B cell (primary cell): ENCODE measurements around the gene GSTP1. TPM values are rescaled to one million over a fixed set of nuclear protein-coding genes. Genes with fewer than 3 reads are reported as not detected.

Source experiments
- ATAC-seq: fragments of 200-7000 bp; cut with Tn5 transposase; one replicate; pipeline ENCODE4 v1.10.0; 2021; ENCODE audit warnings: low read depth, mild to moderate bottlenecking, moderate number of reproducible peaks, moderate library complexity
- CTCF ChIA-PET: fragments of 350-600 bp; sonication (Branson Sonifier 250); formaldehyde crosslinking; loops from one replicate; lab custom pipeline; 2021; ENCODE audit warnings: antibody characterized with exemption, inconsistent platforms; lab: Charles Lee
- POLR2A ChIA-PET: fragments of 350-600 bp; sonication (Branson Sonifier 250); formaldehyde crosslinking; loops from one replicate; lab custom pipeline; 2021; ENCODE audit warnings: antibody characterized with exemption; lab: Charles Lee
- DNase-seq: peaks from one replicate; pipeline ENCODE4 v3.0.0; 2013
- H2AFZ ChIP-seq: 2 replicates; pipeline ENCODE4 v1.6.1; 2012; ENCODE audit warnings: mild to moderate bottlenecking, low read depth, low read length; ENCODE audit not compliant: insufficient read depth, poor library complexity, severe bottlenecking
- H3K27ac ChIP-seq, 2 donors: 1 replicate in 1 of 2; 2 replicates in 1 of 2; pipeline ENCODE4 v1.5.1; 2012 to 2013; ENCODE audit warnings: low read length in 2 of 2, mild to moderate bottlenecking in 2 of 2, moderate library complexity in 1 of 2
- H3K27me3 ChIP-seq, 4 experiments: fragments of 200-600 bp in 1 of 4; sonication (generic) in 1 of 4; replicated peaks in 1 of 4; 1 replicate in 2 of 4; 2 replicates in 2 of 4; pipeline versions ENCODE4 v1.6.1 to v1.7.0; 2013 to 2016; ENCODE audit warnings: low read length in 3 of 4, mild to moderate bottlenecking in 2 of 4, mixed read lengths in 1 of 4, moderate library complexity in 1 of 4; ENCODE audit not compliant: insufficient read depth in 4 of 4, control insufficient read depth in 3 of 4; ENCODE audit errors: control extremely low read depth in 1 of 4
- H3K36me3 ChIP-seq, 2 experiments: replicated peaks in 1 of 2; 1 replicate in 1 of 2; 2 replicates in 1 of 2; pipeline versions ENCODE4 v1.6.1 to v1.7.1; 2013; ENCODE audit warnings: low read length in 1 of 2; ENCODE audit not compliant: insufficient read depth in 2 of 2, control insufficient read depth in 1 of 2; ENCODE audit errors: control extremely low read depth in 1 of 2, extremely low read depth in 1 of 2
- H3K4me1 ChIP-seq, 2 donors: fragments of 200-600 bp in 1 of 2; sonication (generic) in 1 of 2; 1 replicate in 1 of 2; 2 replicates in 1 of 2; pipeline versions ENCODE4 v1.5.1 to v1.6.1; 2013 to 2017; ENCODE audit warnings: low read length in 2 of 2; ENCODE audit not compliant: control insufficient read depth in 2 of 2, insufficient read depth in 2 of 2
- H3K4me2 ChIP-seq: replicated peaks from 2 replicates; pipeline ENCODE3; 2012; ENCODE audit warnings: mild to moderate bottlenecking, low read depth, low read length; ENCODE audit not compliant: poor library complexity, severe bottlenecking
- H3K4me3 ChIP-seq, 5 experiments: fragments of 200-600 bp in 1 of 5; sonication (generic) in 1 of 5; 1 replicate in 3 of 5; 2 replicates in 2 of 5; pipeline versions ENCODE4 v1.5.1 to v1.7.0; 2011 to 2016; ENCODE audit warnings: low read length in 4 of 5, mild to moderate bottlenecking in 4 of 5, low read depth in 2 of 5, control low read depth in 1 of 5, moderate library complexity in 1 of 5; ENCODE audit not compliant: insufficient read depth in 1 of 5; ENCODE audit errors: control extremely low read depth in 1 of 5, extremely low read depth in 1 of 5
- H3K79me2 ChIP-seq: fragments of 200-600 bp; sonication (generic); one replicate; pipeline ENCODE4 v1.6.0; 2016; ENCODE audit warnings: low read length; ENCODE audit not compliant: control insufficient read depth, insufficient read depth
- H3K9ac ChIP-seq: fragments of 200-600 bp; sonication (generic); 2 replicates; pipeline ENCODE4 v1.6.1; 2017; ENCODE audit warnings: mild to moderate bottlenecking, low read length, moderate library complexity
- H3K9me3 ChIP-seq, 3 donors: one replicate each; pipeline versions ENCODE4 v1.6.1 to v1.7.1; 2013; ENCODE audit warnings: low read length in 2 of 3; ENCODE audit not compliant: control insufficient read depth in 2 of 3, insufficient read depth in 1 of 3; ENCODE audit errors: control extremely low read depth in 1 of 3
- H4K20me1 ChIP-seq: 2 replicates; pipeline ENCODE4 v1.6.0; 2012; ENCODE audit warnings: mild to moderate bottlenecking, low read length; ENCODE audit not compliant: insufficient read depth, control insufficient read depth, poor library complexity, severe bottlenecking
- H3K27ac Mint-ChIP-seq: one replicate; pipeline ENCODE4 v1.8.0; 2021; ENCODE audit warnings: mixed read lengths
- H3K27me3 Mint-ChIP-seq: one replicate; pipeline ENCODE4 v1.8.0; 2021; ENCODE audit warnings: mixed read lengths
- H3K4me1 Mint-ChIP-seq: one replicate; pipeline ENCODE4 v1.8.0; 2021; ENCODE audit warnings: mixed read lengths
- H3K4me3 Mint-ChIP-seq: one replicate; pipeline ENCODE4 v1.8.0; 2021; ENCODE audit warnings: mixed read lengths
- H3K9me3 Mint-ChIP-seq: one replicate; pipeline ENCODE4 v1.8.0; 2022; ENCODE audit warnings: mixed read lengths; ENCODE audit not compliant: insufficient read depth
- EZH2 ChIP-seq: IDR thresholded peaks from 2 replicates; pipeline ENCODE4 v1.6.1; 2012; ENCODE audit warnings: borderline replicate concordance, low read depth, mild to moderate bottlenecking, moderate library complexity, low read length; ENCODE audit not compliant: insufficient read depth, poor library complexity, severe bottlenecking
- WGBS: methylation state at CpG from one replicate; pipeline ENCODE4 v1.1.5; 2013; ENCODE audit warnings: missing lambda C conversion rate; ENCODE audit not compliant: insufficient coverage; 5-methylcytosine and 5-hydroxymethylcytosine counted together
- intact Hi-C: fragments of 100-400 bp; cut with micrococcal nuclease; formaldehyde crosslinking; loops from one replicate; pipeline ENCODE4 v1.10.0; 2022
- polyA plus RNA-seq: library from polyadenylated mRNA; depleted of rRNA; stranded (reverse); fragments of >200 nt; gene quantifications from 2 replicates; pipeline ENCODE4 v1.2.3, GENCODE V29; 2012
- total RNA-seq, 2 donors: library from RNA; stranded (reverse); fragments of 120-200 nt in 1 of 2; gene quantifications; 1 replicate in 1 of 2; 2 replicates in 1 of 2; pipeline versions ENCODE4 v1.2.3 to v1.2.4, GENCODE V29; 2013 to 2022
- TF ChIP-seq, protein P1 (sequence below): fragments of 200-600 bp; IDR thresholded peaks from one replicate; pipeline ENCODE4 v1.8.0; 2022; ENCODE audit warnings: antibody characterized with exemption, mild to moderate bottlenecking

The GSTP1 gene
- total and polyA plus RNA-seq, 2 donors (not counting 1 experiment from before 2014, with no cell fraction given): 200 to 313 TPM

DNA sequence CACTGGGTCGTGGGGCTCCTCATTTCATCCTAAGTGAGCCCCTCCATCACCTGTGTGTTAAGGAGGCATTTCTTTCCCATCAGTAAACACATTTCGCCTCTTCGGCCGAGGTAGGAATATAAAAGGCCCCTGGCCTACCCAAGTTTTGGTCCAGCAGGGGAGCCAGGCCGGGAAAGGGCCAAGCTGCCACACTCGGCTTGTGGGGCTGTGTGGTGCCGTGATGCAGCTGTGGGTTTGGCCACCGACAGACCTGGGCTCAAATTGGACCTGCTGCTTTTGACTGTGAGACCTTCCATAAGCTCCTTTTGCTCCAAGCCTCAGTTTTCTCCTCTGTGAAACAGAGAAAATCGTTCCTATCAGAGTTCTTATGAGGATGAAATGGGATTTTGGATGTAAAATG, 23.9 kb downstream of the GSTP1 start:
- Histone ChIP-seq H3K79me2 (peaks cover 26% of the 10 kb centered on the region), H3K27ac (peak overlapping the region in 1 of 2 donors; percentile 72), H3K4me2 (peak overlapping the region; percentile 90), H3K4me3 (peak overlapping the region; percentile 70 to 90 (median 88)), H3K9ac (peak overlapping the region; percentile 87), H2AFZ (peak overlapping the region; percentile 74), H3K36me3 (peaks cover 0 to 42% of the 10 kb centered on the region in 2 experiments), H3K4me1 (peaks cover 13 to 15% of the 10 kb centered on the region in 2 donors), H3K9me3 (no peaks in the 10 kb centered on the region), H4K20me1 (no peaks in the 10 kb centered on the region), H3K27me3 (peaks cover 0 to 16% (median 5%) of the 10 kb centered on the region in 4 experiments)
- Mint-ChIP-seq H3K27ac (peak overlapping the region; percentile 80), H3K9me3 (no peaks in the 10 kb centered on the region), H3K4me1 (peaks cover 20% of the 10 kb centered on the region), H3K27me3 (peaks cover 18% of the 10 kb centered on the region), H3K4me3 (peak overlapping the region; percentile 95)
- TF ChIP-seq EZH2: no peak
- TF ChIP-seq, protein P1, sequence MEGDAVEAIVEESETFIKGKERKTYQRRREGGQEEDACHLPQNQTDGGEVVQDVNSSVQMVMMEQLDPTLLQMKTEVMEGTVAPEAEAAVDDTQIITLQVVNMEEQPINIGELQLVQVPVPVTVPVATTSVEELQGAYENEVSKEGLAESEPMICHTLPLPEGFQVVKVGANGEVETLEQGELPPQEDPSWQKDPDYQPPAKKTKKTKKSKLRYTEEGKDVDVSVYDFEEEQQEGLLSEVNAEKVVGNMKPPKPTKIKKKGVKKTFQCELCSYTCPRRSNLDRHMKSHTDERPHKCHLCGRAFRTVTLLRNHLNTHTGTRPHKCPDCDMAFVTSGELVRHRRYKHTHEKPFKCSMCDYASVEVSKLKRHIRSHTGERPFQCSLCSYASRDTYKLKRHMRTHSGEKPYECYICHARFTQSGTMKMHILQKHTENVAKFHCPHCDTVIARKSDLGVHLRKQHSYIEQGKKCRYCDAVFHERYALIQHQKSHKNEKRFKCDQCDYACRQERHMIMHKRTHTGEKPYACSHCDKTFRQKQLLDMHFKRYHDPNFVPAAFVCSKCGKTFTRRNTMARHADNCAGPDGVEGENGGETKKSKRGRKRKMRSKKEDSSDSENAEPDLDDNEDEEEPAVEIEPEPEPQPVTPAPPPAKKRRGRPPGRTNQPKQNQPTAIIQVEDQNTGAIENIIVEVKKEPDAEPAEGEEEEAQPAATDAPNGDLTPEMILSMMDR: no peak
- POLR2A ChIA-PET: interaction anchor here (0.6 to 1.8 kb wide), 4 partner anchors 9 to 163 kb away, joined by 4 to 7 read pairs (median 4); partner anchors contain the start of gene GSTP1
- intact Hi-C loops: no loop called here
- 57% methylated on average over 8 of the region's 9 CpGs for WGBS
- DNase-seq (no peak), ATAC-seq (no peak)
- CTCF ChIA-PET: interaction anchor here (0.7 to 3.2 kb wide), 7 partner anchors 12 to 35 kb away, joined by 3 to 15 read pairs (median 3); partner anchors contain the start of gene NUDT8

DNA sequence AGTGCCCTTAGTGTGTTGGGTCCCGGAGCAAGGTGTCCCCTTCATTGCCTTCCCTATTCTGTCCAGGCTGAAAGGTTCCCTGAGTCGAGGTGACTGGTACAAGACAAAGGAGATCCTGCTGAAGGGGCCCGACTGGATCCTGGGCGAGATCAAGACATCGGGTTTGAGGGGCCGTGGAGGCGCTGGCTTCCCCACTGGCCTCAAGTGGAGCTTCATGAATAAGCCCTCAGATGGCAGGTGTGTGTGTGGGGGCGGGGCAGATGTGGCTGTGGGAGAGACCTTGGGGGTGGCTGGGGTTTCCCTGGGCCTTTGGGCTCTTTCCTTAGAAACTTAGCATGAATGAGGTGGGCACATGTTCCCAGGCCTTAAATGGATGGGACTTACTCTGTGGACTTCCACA, 24.9 kb downstream of the GSTP1 start:
- H3K27ac Mint-ChIP-seq: no peak overlapping the region
- H3K4me1 Mint-ChIP-seq: peaks cover 27% of the 10 kb centered on the region
- no peaks in the 10 kb centered on the region for H4K20me1 ChIP-seq
- DNase-seq: no peak
- peak overlapping the region; percentile 95 for H3K4me3 Mint-ChIP-seq
- H3K9ac ChIP-seq: no peak overlapping the region
- ATAC-seq: no peak
- H3K4me1 ChIP-seq: peaks cover 19 to 23% of the 10 kb centered on the region in 2 donors
- peaks cover 0 to 45% of the 10 kb centered on the region in 2 experiments for H3K36me3 ChIP-seq
- no peak overlapping the region for H2AFZ ChIP-seq
- no peak overlapping the region for H3K4me2 ChIP-seq
- CTCF ChIA-PET: interaction anchor here (0.9 to 3.2 kb wide), 7 partner anchors 11 to 51 kb away, joined by 3 to 15 read pairs (median 3); partner anchors contain the start of gene NUDT8
- TF ChIP-seq, protein P1: no peak
- TF ChIP-seq EZH2: no peak
- peaks cover 11% of the 10 kb centered on the region for H3K27me3 Mint-ChIP-seq
- POLR2A ChIA-PET: interaction anchor here (1.8 kb wide), 1 partner anchor 20 kb away, joined by 4 read pairs; no protein-coding TSS in a partner anchor
- no peak overlapping the region for H3K27ac ChIP-seq
- no peak overlapping the region for H3K4me3 ChIP-seq
- peaks cover 26% of the 10 kb centered on the region for H3K79me2 ChIP-seq
- H3K9me3 Mint-ChIP-seq: no peaks in the 10 kb centered on the region
- WGBS: 100% methylated on average over 7 of the region's 8 CpGs
- peaks cover 0 to 16% (median 5%) of the 10 kb centered on the region in 4 experiments for H3K27me3 ChIP-seq
- H3K9me3 ChIP-seq: no peaks in the 10 kb centered on the region
- intact Hi-C loops: no loop called here
